ENCODE measurements around the gene NUDT6. TPM values are rescaled to one million over a fixed set of nuclear protein-coding genes. Genes with fewer than 3 reads are reported as not detected.
A peak's percentile ranks its signal among the peaks of the same experiment; 100 is the strongest.
"Not testable (repeated sequence)": the region's sequence is repeated elsewhere in the genome, so short reads cannot be mapped to it uniquely, and the experiment has no call there.

Gene NUDT6
- total RNA-seq, 4 donors from 2014 or later: 3.0 to 6.5 (median 5.6) TPM

DNA sequence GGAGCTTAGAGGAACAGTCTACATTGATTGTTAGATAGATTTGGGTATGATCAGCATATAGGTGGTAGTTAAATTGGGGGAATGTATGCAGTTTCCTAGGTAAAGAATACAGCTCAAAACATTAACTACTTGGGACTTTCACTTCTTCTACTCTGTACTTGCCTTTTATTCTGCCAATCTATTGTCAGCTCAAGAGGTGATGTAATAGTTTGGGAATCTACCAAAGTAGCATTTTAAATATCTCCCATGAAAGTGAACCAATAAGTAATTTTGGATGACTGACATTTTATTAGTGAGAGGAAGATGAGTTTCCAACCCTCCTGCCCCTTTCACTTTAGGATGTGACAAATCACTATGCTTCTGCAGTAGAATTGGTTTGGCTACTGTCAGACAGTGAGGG, 43.4 kb downstream of the NUDT6 start:
- H3K4me3 ChIP-seq: no peak overlapping the region
- H3K27me3 ChIP-seq: no peaks in the 10 kb centered on the region
- DNase-seq (ENCODE audit: extremely low spot score): no peak
- peaks cover 0 to 8% (median under 1%) of the 10 kb centered on the region in 4 donors for H3K4me1 ChIP-seq
- TF ChIP-seq POLR2AphosphoS5 (IDR thresholded peaks at IDR 0.05) (no peak), CTCF (IDR thresholded peaks at IDR 0.05) (no peak)
- no peak overlapping the region for H3K27ac ChIP-seq (replicated peaks in 1 of 4)
- intact Hi-C loops (cut with DNase I): no loop called here
- peaks cover 0 to 29% (median 9%) of the 10 kb centered on the region in 4 donors for H3K36me3 ChIP-seq
- no peaks in the 10 kb centered on the region for H3K9me3 ChIP-seq

GRCh38 chr4:122876456-122876855, 45.9 kb downstream of the NUDT6 start:
- no peak overlapping the region for H3K4me3 ChIP-seq
- H3K9me3 ChIP-seq: no peaks in the 10 kb centered on the region
- WGBS: 97% methylated on average over 3 of the region's 3 CpGs
- H3K36me3 ChIP-seq: peaks cover 0 to 29% (median 7%) of the 10 kb centered on the region in 4 donors
- H3K27me3 ChIP-seq: no peaks in the 10 kb centered on the region
- no peak for DNase-seq (ENCODE audit: extremely low spot score)
- H3K27ac ChIP-seq (replicated peaks in 1 of 4): no peak overlapping the region
- intact Hi-C loops (cut with DNase I): no loop called here
- H3K4me1 ChIP-seq: peaks cover 0 to 12% (median 0%) of the 10 kb centered on the region in 4 donors
- TF ChIP-seq POLR2A (IDR thresholded peaks at IDR 0.05; ENCODE audit: low read depth): no peak
- TF ChIP-seq POLR2AphosphoS5 (IDR thresholded peaks at IDR 0.05): no peak
- no peak for TF ChIP-seq EP300 (IDR thresholded peaks at IDR 0.05)
- TF ChIP-seq CTCF (IDR thresholded peaks at IDR 0.05): no peak

- WGBS: 89% methylated on average over 5 of the region's 5 CpGs
- peaks cover 0 to 12% (median 0%) of the 10 kb centered on the region in 4 donors for H3K4me1 ChIP-seq
Observed at GRCh38 chr4:122875949-122876348, 46.4 kb downstream of the NUDT6 start.

DNA sequence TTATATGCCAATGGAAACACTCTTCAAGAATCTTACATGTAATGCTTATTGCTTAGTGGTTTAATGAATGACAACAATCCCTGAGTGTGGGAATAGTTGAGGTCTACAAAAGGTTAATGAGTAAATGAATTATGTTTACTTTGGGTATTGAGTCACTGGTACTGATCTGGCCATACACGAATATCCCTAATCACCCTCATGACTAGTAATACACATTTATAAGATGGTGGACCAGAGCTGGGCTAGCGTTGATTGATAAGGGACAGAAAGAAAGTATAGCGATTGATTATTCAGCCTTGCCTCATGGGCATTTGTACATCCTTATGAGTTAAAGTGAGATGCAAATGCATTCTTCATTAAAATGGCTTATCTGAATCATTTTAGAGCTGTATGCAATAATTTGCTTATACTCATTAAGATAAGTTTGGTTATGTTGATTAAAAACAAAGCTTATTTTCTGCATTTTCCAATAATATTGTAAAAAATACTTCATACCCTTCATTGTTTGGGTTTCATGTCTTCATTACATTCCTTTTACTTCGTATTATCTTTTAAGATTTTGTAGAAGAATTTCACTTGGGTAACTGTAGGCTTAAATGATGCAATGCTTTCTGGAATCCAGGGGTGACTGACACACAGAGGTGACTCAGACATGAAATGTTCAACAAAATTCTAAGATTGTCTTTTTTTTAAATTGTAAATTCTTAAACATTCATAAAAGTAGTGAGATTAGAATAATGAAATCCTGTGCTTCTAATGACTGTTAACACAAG, 48.4 kb downstream of the NUDT6 start:
- Histone ChIP-seq H3K4me1 (peaks cover 0 to 12% (median 0%) of the 10 kb centered on the region in 4 donors), H3K27me3 (no peaks in the 10 kb centered on the region), H3K9me3 (no peaks in the 10 kb centered on the region), H3K4me3 (no peak overlapping the region), H3K36me3 (peaks cover 0 to 16% (median 0%) of the 10 kb centered on the region in 4 donors), H3K27ac (replicated peaks in 1 of 4) (no peak overlapping the region)
- intact Hi-C loops (cut with DNase I): no loop called here
- TF ChIP-seq EP300 (IDR thresholded peaks at IDR 0.05) (no peak), POLR2AphosphoS5 (IDR thresholded peaks at IDR 0.05) (peak in 1 of 2 donors; percentile 39), POLR2A (IDR thresholded peaks at IDR 0.05; ENCODE audit: low read depth) (no peak)
- 75% methylated on average over 4 of the region's 4 CpGs for WGBS
- DNase-seq (ENCODE audit: extremely low spot score): no peak

More at GRCh38 chr4:122875949-122876348, 46.4 kb downstream of the NUDT6 start:
- H3K4me3 ChIP-seq: no peak overlapping the region
- no peaks in the 10 kb centered on the region for H3K9me3 ChIP-seq
- peaks cover 0 to 24% (median 5%) of the 10 kb centered on the region in 4 donors for H3K36me3 ChIP-seq
- intact Hi-C loops (cut with DNase I): no loop called here
- TF ChIP-seq CTCF (IDR thresholded peaks at IDR 0.05): no peak
- TF ChIP-seq EP300 (IDR thresholded peaks at IDR 0.05): no peak
- no peak for TF ChIP-seq POLR2AphosphoS5 (IDR thresholded peaks at IDR 0.05)
- TF ChIP-seq POLR2A (IDR thresholded peaks at IDR 0.05; ENCODE audit: low read depth): no peak
- no peak overlapping the region for H3K27ac ChIP-seq (replicated peaks in 1 of 4)
- DNase-seq (ENCODE audit: extremely low spot score): no peak
- H3K27me3 ChIP-seq: no peaks in the 10 kb centered on the region

DNA sequence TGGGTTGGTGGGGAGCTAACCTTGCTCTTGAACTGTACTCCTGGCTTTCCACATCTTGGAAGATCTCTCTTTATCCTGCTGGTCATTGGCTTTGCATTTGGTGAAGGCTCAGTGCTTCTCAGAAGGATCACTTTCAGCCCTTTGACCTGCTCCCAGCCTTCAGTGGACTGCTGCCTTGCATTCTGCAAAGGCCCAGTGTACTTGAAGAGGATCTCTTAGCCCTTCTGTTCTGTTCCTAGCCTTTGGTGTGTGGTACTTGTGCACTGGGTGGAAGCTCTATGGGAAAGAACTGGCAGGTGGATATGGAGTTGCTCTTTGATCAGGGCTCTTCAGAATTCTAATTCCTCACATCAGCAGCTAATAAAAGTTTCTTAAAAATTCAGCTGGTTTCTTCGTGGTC, 49.3 kb downstream of the NUDT6 start:
- Histone ChIP-seq H3K4me1 (peaks cover 0 to 12% (median 0%) of the 10 kb centered on the region in 4 donors), H3K36me3 (peaks cover 0 to 16% (median 0%) of the 10 kb centered on the region in 4 donors), H3K27me3 (no peaks in the 10 kb centered on the region), H3K4me3 (no peak overlapping the region), H3K9me3 (no peaks in the 10 kb centered on the region), H3K27ac (replicated peaks in 1 of 4) (no peak overlapping the region)
- TF ChIP-seq CTCF (IDR thresholded peaks at IDR 0.05): no peak
- TF ChIP-seq EP300 (IDR thresholded peaks at IDR 0.05): no peak
- no peak for TF ChIP-seq POLR2AphosphoS5 (IDR thresholded peaks at IDR 0.05)
- TF ChIP-seq POLR2A (IDR thresholded peaks at IDR 0.05; ENCODE audit: low read depth): no peak
- intact Hi-C loops (cut with DNase I): no loop called here
- WGBS: 96% methylated on average over 1 of the region's 1 CpG
- DNase-seq (ENCODE audit: extremely low spot score): no peak

DNA sequence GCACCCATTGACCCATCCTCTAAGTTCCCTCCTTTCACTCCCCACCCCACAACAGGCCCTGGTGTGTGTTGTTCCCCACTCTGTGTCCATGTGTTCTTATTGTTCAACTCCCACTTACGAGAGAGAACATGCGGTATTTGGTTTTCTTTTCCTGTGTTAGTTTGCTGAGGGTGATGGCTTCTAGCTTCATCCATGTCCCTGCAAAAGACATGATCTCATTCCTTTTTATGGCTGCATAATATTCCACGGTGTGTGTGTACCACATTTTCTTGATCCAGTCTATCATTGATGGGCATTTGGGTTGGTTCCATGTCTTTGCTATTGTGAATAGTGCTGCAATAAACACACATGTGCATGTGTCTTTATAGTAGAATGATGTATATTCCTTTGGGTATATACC, 54.2 kb downstream of the NUDT6 start:
- intact Hi-C loops (cut with DNase I): not testable (repeated sequence)

More for the DNA sequence above, 54.2 kb downstream of the NUDT6 start:
- 99% methylated on average over 3 of the region's 3 CpGs for WGBS
- not testable (repeated sequence) for H3K4me3 ChIP-seq; DNase-seq (ENCODE audit: extremely low spot score); H3K36me3 ChIP-seq; H3K27ac ChIP-seq (replicated peaks in 1 of 4); H3K27me3 ChIP-seq; H3K9me3 ChIP-seq
- H3K4me1 ChIP-seq: peaks cover 5 to 13% (median 11%) of the 10 kb centered on the region in 4 donors

Measured in esophagus muscularis mucosa (tissue), 4 donors.